GM23248 (cell line): ENCODE measurements around the gene FHOD3. TPM values are rescaled to one million over a fixed set of nuclear protein-coding genes. Genes with fewer than 3 reads are reported as not detected.
A peak's percentile ranks its signal among the peaks of the same experiment; 100 is the strongest.
"Not testable (repeated sequence)": the region's sequence is repeated elsewhere in the genome, so short reads cannot be mapped to it uniquely, and the experiment has no call there.

Experiments
- DNase-seq: peaks from one replicate; pipeline ENCODE4 v3.0.0-alpha.2; 2015
- H2AFZ ChIP-seq: fragments of 200-600 bp; sonication (generic); 2 replicates; pipeline ENCODE4 v1.6.1; 2016; ENCODE audit warnings: antibody characterized with exemption
- H3F3A ChIP-seq: fragments of 200-600 bp; sonication (generic); 2 replicates; pipeline ENCODE4 v1.6.1; 2016; ENCODE audit warnings: mild to moderate bottlenecking, antibody characterized with exemption, mixed run types; ENCODE audit not compliant: insufficient read depth
- H3K27ac ChIP-seq: fragments of 200-600 bp; sonication (generic); 2 replicates; pipeline ENCODE4 v1.5.1; 2016; ENCODE audit warnings: mild to moderate bottlenecking
- H3K27me3 ChIP-seq: fragments of 200-600 bp; sonication (generic); replicated peaks from 2 replicates; pipeline ENCODE4 v1.6.1; 2016; ENCODE audit warnings: mild to moderate bottlenecking; ENCODE audit not compliant: insufficient read depth
- H3K36me3 ChIP-seq: fragments of 200-600 bp; sonication (generic); 2 replicates; pipeline ENCODE4 v1.6.1; 2016; ENCODE audit warnings: low read depth, mild to moderate bottlenecking
- H3K4me1 ChIP-seq: fragments of 200-600 bp; sonication (generic); 2 replicates; pipeline ENCODE4 v1.6.1; 2016; ENCODE audit warnings: mild to moderate bottlenecking; ENCODE audit not compliant: insufficient read depth
- H3K4me2 ChIP-seq: fragments of 200-600 bp; sonication (generic); one replicate; pipeline ENCODE4 v1.6.1; 2016; ENCODE audit warnings: mild to moderate bottlenecking; ENCODE audit not compliant: unreplicated experiment
- H3K4me3 ChIP-seq: fragments of 200-600 bp; sonication (generic); 2 replicates; pipeline ENCODE4 v1.5.1; 2016; ENCODE audit warnings: mild to moderate bottlenecking
- H3K79me2 ChIP-seq: fragments of 200-600 bp; sonication (generic); 2 replicates; pipeline ENCODE4 v1.6.1; 2016; ENCODE audit warnings: mild to moderate bottlenecking; ENCODE audit not compliant: insufficient read depth
- H3K9ac ChIP-seq: fragments of 200-600 bp; sonication (generic); 2 replicates; pipeline ENCODE4 v1.6.1; 2016; ENCODE audit warnings: mild to moderate bottlenecking
- H3K9me2 ChIP-seq: fragments of 200-600 bp; sonication (generic); 2 replicates; pipeline ENCODE4 v1.6.1; 2016; ENCODE audit warnings: mixed run types, mild to moderate bottlenecking, moderate library complexity; ENCODE audit not compliant: insufficient read depth
- H3K9me3 ChIP-seq: fragments of 200-600 bp; sonication (generic); one replicate; pipeline ENCODE4 v1.6.1; 2017; ENCODE audit warnings: low read depth
- H4K20me1 ChIP-seq: fragments of 200-600 bp; sonication (generic); 2 replicates; pipeline ENCODE4 v1.6.0; 2016; ENCODE audit not compliant: insufficient read depth
- EZH2 ChIP-seq: fragments of 200-600 bp; sonication (generic); IDR thresholded peaks from 2 replicates; pipeline ENCODE4 v1.6.1; 2018; ENCODE audit warnings: antibody characterized with exemption, mild to moderate bottlenecking; ENCODE audit not compliant: insufficient read depth, poor library complexity, severe bottlenecking
- EZH2phosphoT487 ChIP-seq: fragments of 200-600 bp; sonication (generic); IDR thresholded peaks from 2 replicates; pipeline ENCODE4 v1.6.1; 2018; ENCODE audit warnings: antibody characterized with exemption, moderate library complexity, mild to moderate bottlenecking, low read depth; ENCODE audit not compliant: insufficient read depth
- WGBS, 2 experiments: methylation state at CpG; one replicate each; pipeline ENCODE4 v1.1.6; 2015 to 2017; ENCODE audit warnings: low lambda C conversion rate in 2 of 2, low coverage in 1 of 2; ENCODE audit errors: missing lambda C conversion rate in 2 of 2; 5-methylcytosine and 5-hydroxymethylcytosine counted together
- in situ Hi-C: fragments of 300-500 bp; cut with MboI; formaldehyde crosslinking; loops from 2 replicates; pipeline ENCODE4 v1.15.0; 2020
- polyA plus RNA-seq: library from polyadenylated mRNA; unstranded; fragments of >200 nt; fragmentation: Nextera tagmentation; extraction: Ambion mirVana; gene quantifications from 2 replicates; pipeline ENCODE4 v1.2.1, GENCODE V29; 2016
- total RNA-seq: library from RNA; depleted of rRNA; stranded (reverse); fragments of >200 nt; shearing (Covaris generic); gene quantifications from 2 replicates; pipeline ENCODE4 v1.2.3, GENCODE V29; 2014

FHOD3 gene
- total and polyA plus RNA-seq, 2 experiments from 2014 or later: 1.6 to 10.1 TPM

GRCh38 chr18:36460324-36460850, 162.9 kb downstream of the FHOD3 start:
- TF ChIP-seq EZH2: no peak
- TF ChIP-seq EZH2phosphoT487: no peak
- no peak overlapping the region for H3K4me2 ChIP-seq
- H3K4me3 ChIP-seq: no peak overlapping the region
- no peaks in the 10 kb centered on the region for H3K27me3 ChIP-seq
- H3K9ac ChIP-seq: no peak overlapping the region
- H3K36me3 ChIP-seq: no peaks in the 10 kb centered on the region
- 74 to 94% methylated on average over 2 of the region's 2 CpGs for WGBS, 2 experiments
- in situ Hi-C loops: no loop called here
- no peak overlapping the region for H2AFZ ChIP-seq
- no peaks in the 10 kb centered on the region for H3K9me3 ChIP-seq
- DNase-seq: no peak
- 0 out of 2 replicates have a peak, but pooled peaks cover 4% of the 10 kb centered on the region for H3F3A ChIP-seq
- 0 out of 2 replicates have a peak, but pooled peaks cover 5% of the 10 kb centered on the region for H3K4me1 ChIP-seq
- no peaks in the 10 kb centered on the region for H3K9me2 ChIP-seq
- no peaks in the 10 kb centered on the region for H4K20me1 ChIP-seq
- no peaks in the 10 kb centered on the region for H3K79me2 ChIP-seq
- no peak overlapping the region for H3K27ac ChIP-seq

- no peak overlapping the region for H3K4me2 ChIP-seq
- no peaks in the 10 kb centered on the region for H3K27me3 ChIP-seq
- H3K27ac ChIP-seq: no peak overlapping the region
- H3K4me3 ChIP-seq: no peak overlapping the region
- 92 to 98% methylated on average over 3 of the region's 3 CpGs for WGBS, 2 experiments
- H3K36me3 ChIP-seq: no peaks in the 10 kb centered on the region
- no peaks in the 10 kb centered on the region for H3K9me3 ChIP-seq
- no peaks in the 10 kb centered on the region for H3K9me2 ChIP-seq
- no peak overlapping the region for H3K9ac ChIP-seq
- TF ChIP-seq EZH2phosphoT487 (no peak), EZH2 (no peak)
- in situ Hi-C loops: no loop called here
- DNase-seq: no peak
- H4K20me1 ChIP-seq: no peaks in the 10 kb centered on the region
- 0 out of 2 replicates have a peak, but pooled peaks cover 4% of the 10 kb centered on the region for H3F3A ChIP-seq
- no peak overlapping the region for H2AFZ ChIP-seq
- 0 out of 2 replicates have a peak, but pooled peaks cover 5% of the 10 kb centered on the region for H3K4me1 ChIP-seq
- no peaks in the 10 kb centered on the region for H3K79me2 ChIP-seq
These were observed 163.3 kb downstream of the FHOD3 start for GRCh38 chr18:36460854-36461253.

- no peaks in the 10 kb centered on the region for H3K9me3 ChIP-seq
- no peaks in the 10 kb centered on the region for H3K36me3 ChIP-seq
- no peak overlapping the region for H3K4me3 ChIP-seq
- no peak overlapping the region for H3K4me2 ChIP-seq
- 97 to 100% methylated on average over 1 of the region's 1 CpG for WGBS, 2 experiments
- no peaks in the 10 kb centered on the region for H4K20me1 ChIP-seq
- no peak overlapping the region for H2AFZ ChIP-seq
- no peaks in the 10 kb centered on the region for H3K9me2 ChIP-seq
- no peak overlapping the region for H3K9ac ChIP-seq
- DNase-seq: peak; percentile 58
- in situ Hi-C loops: no loop called here
- H3K27me3 ChIP-seq: no peaks in the 10 kb centered on the region
- 0 out of 2 replicates have a peak, but pooled peaks cover 4% of the 10 kb centered on the region for H3F3A ChIP-seq
- H3K4me1 ChIP-seq: 0 out of 2 replicates have a peak, but pooled peaks cover 5% of the 10 kb centered on the region
- TF ChIP-seq EZH2phosphoT487 (no peak), EZH2 (no peak)
- no peak overlapping the region for H3K27ac ChIP-seq
- H3K79me2 ChIP-seq: no peaks in the 10 kb centered on the region
These were observed 164.1 kb downstream of the FHOD3 start for GRCh38 chr18:36461551-36461987.

- DNase-seq, H3K79me2 ChIP-seq, H3K9me3 ChIP-seq, H3K27me3 ChIP-seq, in situ Hi-C loops, H3K9me2 ChIP-seq, H3K4me2 ChIP-seq, H3K4me3 ChIP-seq, H3F3A ChIP-seq, H3K9ac ChIP-seq, H3K27ac ChIP-seq, H3K36me3 ChIP-seq, H4K20me1 ChIP-seq, H2AFZ ChIP-seq, H3K4me1 ChIP-seq: not testable (repeated sequence)
- 97 to 99% methylated on average over 5 of the region's 5 CpGs for WGBS, 2 experiments
These were observed 166.0 kb downstream of the FHOD3 start for GRCh38 chr18:36463516-36463915.

- Histone ChIP-seq H3K27ac (no peak overlapping the region), H3K36me3 (no peaks in the 10 kb centered on the region), H3K4me2 (no peak overlapping the region)
These were observed 166.7 kb downstream of the FHOD3 start for GRCh38 chr18:36464126-36464651.

More at GRCh38 chr18:36464126-36464651, 166.7 kb downstream of the FHOD3 start:
- WGBS, 2 experiments: 92 to 96% methylated on average over 5 of the region's 5 CpGs
- no peak overlapping the region for H3K9ac ChIP-seq
- 0 out of 2 replicates have a peak, but pooled peaks cover 5% of the 10 kb centered on the region for H3K4me1 ChIP-seq
- TF ChIP-seq EZH2phosphoT487 (no peak), EZH2 (no peak)
- H3K27me3 ChIP-seq: no peaks in the 10 kb centered on the region
- H3K9me2 ChIP-seq: no peaks in the 10 kb centered on the region
- 0 out of 2 replicates have a peak, but pooled peaks cover 4% of the 10 kb centered on the region for H3F3A ChIP-seq
- DNase-seq: no peak
- H3K9me3 ChIP-seq: no peaks in the 10 kb centered on the region
- H4K20me1 ChIP-seq: no peaks in the 10 kb centered on the region
- no peak overlapping the region for H2AFZ ChIP-seq
- no peak overlapping the region for H3K4me3 ChIP-seq
- in situ Hi-C loops: no loop called here
- no peaks in the 10 kb centered on the region for H3K79me2 ChIP-seq
